ENCODE data around the gene NLGN3.

GRCh38 chrX:71183341-71183740, 38.7 kb downstream of the NLGN3 start:
- TF ChIP-seq CTCF (IDR thresholded peaks at IDR 0.05) (no peak), POLR2A (IDR thresholded peaks at IDR 0.05) (no peak)

Data from lower leg skin (tissue), 3 donors.